CD1c-positive myeloid dendritic cell (primary cell): ENCODE results near the gene SOX10.
A peak's percentile ranks its signal among the peaks of the same experiment; 100 is the strongest.
"Not testable (repeated sequence)": the region's sequence is repeated elsewhere in the genome, so short reads cannot be mapped to it uniquely, and the experiment has no call there.

Source experiments
- DNase-seq: peaks from one replicate; pipeline ENCODE4 v3.0.0-alpha.2; 2016; ENCODE audit errors: extremely low spot score

Gene SOX10

DNA sequence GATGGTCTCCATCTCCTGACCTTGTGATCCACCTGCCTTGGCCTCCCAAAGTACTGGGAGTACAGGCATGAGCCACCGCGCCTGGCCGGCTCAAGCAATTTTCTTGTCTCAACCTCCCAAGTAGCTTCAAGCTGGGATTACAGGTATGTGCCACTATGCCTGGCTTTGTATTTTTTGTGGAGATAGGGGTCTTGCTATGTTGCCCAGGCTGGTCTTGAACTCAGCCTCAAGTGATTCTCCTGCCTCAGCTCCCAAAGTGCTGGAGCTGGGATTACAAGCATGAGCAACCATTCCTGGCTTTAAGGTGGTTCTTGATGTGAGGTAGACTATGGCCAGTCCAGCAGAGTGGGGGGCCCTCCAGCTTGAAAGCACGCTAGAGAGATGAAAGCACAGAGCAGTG is 23.3 kb downstream of the SOX10 start:
- no peak for DNase-seq

DNA sequence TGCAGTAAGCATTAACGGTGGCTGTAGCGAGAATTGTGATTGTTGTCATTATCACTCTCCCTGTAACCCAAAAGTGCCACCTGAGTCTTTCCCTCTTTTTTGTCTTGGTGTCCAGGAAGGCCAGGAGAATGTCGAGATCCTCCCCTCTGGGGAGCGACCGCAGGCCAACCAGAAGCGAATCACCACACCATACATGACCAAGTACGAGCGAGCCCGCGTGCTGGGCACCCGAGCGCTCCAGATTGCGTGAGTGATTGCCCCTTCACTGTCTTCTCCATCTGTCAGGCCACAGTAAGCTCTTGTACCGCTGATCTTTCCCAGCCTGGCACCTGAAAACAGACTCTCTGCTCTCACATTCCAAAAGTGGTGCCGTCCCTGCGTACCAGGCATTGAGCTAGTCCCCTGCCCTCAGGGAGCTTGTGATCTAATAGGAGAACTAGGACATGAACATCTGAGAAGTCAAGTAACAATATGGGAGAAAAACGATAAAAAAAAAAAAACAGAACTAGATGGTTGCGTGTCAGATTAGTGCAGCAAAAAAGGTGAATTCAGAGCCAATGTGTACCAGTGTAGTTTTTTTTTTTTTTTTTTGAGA is 25.0 kb downstream of the SOX10 start:
- no peak for DNase-seq

DNA sequence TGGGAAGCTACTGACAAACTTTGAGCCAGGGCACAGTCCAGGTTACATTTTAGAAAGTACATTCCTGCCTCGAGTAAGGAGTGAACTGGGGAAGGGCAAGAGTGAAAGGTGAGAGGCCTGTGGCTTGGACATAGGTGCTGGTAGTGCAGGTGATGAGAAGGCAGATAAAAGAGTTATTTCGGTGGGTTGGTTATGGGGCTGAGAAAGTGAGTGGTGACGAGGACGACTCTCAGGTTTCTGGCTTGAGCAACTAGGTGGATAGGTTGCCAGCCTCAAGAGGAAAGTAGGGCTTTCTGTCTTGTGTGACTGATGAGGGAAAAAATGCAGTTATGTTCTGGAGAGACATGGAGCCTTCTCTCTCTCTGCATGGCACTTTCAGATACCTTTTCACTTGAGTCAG is 27.1 kb downstream of the SOX10 start:
- DNase-seq = no peak

DNA sequence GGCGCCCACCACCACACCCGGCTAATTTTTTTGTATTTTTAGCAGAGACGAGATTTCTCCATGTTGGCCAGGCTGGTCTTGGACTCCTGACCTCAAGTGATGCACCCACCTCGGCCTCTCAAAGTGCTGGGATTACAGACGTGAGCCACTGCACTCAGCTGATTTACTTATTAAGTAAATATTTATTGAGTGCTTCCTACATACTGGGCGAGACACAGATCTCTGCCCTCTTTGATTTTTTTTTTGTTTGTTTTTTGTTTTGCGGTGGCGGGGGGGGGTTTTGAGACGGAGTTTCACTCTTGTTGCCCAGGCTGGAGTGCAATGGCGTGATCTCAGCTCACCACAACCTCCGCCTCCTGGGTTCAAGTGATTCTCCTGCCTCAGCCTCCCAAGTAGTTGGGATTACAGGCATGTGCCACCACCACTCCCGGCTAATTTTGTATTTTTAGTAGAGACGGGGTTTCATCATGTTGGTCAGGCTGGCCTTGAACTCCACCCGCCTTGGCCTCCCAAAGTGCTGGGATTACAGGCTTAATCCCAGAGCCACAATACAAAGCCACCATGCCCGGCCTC is 28.4 kb downstream of the SOX10 start:
- DNase-seq = not testable (repeated sequence)

DNA sequence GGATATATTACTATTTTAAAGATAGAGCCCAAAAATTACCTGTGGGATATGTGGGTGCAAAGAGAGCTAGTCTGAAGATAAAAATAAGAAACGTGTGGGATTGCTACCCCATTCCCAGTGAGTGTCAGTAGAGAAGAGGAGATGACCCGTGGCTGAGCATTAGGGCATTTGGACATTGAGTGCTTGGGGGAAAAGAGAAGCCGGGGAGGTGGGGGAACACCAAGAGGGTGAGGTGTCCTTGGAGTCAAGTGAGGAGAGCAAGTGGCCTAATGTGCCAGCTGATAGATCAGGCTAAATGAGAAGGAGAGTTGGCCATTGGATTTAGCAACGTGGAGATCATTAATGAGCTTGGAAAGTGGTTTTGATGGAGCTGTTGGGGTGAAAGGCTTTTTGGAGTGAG is 29.7 kb downstream of the SOX10 start:
- DNase-seq = no peak

DNA sequence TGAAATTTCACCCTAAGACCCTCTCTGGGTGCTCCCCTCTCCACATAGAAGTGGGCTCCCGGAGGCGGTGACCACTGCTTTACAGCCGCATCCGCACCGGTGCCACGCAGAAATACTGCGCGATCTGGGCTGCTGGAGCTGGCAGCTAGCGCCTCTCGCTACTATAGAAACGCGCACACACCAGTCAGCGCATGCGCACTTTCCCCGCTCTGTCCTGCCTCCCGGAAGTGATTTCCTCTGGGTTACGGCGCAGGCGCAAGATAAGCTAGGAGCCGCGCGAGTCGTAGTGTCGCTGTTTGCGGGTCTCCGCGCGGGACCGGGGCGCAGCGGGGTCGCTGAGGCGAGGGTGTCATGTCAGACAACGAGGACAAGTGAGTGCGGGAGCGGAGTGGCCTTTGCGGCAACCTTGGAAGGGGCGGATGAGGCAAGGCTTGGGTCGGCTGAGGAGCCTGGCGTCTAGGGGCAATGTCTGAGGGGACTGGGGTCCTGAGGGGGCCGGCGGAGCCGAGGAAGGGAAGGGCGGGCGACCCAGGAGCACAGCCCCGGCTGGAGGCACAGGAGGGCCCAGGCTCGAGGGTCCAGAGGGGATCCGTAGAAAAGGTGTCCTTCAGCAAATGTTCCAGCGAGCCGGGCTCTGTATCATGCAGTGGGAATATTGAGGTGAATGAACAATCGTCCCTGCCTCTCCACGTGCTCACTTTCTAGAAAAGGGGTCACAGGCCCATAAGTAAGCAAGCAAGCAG is 30.7 kb downstream of the SOX10 start, which contains the start of the genes C22orf23 and POLR2F:
Gene C22orf23, minus strand, starts transcription at position 165 of the 743 bp plus-strand sequence. CDS start 452 bp downstream, outside the sequence.
Gene POLR2F, plus strand, starts transcription at position 263 of the 743 bp plus-strand sequence. Its CDS starts 89 bp downstream, at position 352.
- peak; percentile 99 for DNase-seq

DNA sequence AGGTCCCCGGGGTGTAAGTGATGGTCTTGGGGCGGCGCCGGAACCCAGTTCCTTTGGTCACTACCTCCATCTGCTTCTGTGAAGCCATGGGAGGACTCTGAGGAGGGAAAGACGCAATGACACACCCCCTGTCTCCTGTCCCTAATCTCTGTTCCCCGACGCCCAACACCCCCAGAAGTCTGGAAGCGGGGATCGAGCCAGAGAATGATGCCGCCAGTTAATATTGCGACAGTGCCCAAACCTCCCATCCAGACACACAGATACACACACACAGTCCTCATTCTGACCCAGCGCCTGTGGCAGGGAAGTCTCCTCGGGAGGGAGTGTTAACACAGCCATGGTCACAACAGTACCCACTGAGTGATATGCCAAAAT is 31.3 kb downstream of the SOX10 start:
- no peak for DNase-seq

DNA sequence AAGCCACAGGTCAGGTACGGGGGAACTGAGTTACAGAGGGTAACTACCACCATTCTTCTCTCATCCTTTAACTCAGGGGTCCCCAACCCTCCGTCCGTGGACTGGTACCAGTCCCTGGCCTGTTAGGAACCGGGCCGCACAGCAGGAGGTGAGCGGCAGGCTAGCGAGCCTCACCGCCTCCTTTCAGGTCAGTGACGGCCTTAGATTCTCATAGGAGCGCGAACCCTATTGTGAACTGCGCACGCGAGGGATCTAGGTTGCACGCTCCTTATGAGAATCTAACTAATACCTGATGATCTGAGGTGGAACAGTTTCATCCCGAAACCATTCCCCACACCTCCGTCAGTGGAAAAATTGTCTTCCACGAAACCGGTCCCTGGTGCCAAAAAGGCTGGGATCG is 31.7 kb downstream of the SOX10 start:
- DNase-seq = not testable (repeated sequence)

DNA sequence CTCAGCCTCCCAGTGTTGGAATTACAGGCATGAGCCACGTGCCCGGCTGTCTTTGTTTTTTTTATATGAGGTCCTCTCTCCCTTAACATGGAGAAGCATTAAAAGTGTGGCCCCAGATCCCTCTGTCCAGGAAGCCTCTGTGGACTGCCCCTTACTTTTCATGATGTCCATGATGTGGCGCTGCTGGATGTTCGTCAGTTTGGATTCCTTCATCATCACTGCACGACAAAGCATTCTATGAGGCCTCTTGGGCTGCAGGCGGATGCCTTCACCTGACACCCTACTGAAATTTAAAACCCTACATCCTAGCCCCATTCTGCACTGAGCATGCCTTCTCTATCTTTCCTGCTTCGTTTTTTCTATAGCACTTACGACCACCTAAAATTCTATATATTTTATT is 33.0 kb downstream of the SOX10 start:
- DNase-seq = no peak

DNA sequence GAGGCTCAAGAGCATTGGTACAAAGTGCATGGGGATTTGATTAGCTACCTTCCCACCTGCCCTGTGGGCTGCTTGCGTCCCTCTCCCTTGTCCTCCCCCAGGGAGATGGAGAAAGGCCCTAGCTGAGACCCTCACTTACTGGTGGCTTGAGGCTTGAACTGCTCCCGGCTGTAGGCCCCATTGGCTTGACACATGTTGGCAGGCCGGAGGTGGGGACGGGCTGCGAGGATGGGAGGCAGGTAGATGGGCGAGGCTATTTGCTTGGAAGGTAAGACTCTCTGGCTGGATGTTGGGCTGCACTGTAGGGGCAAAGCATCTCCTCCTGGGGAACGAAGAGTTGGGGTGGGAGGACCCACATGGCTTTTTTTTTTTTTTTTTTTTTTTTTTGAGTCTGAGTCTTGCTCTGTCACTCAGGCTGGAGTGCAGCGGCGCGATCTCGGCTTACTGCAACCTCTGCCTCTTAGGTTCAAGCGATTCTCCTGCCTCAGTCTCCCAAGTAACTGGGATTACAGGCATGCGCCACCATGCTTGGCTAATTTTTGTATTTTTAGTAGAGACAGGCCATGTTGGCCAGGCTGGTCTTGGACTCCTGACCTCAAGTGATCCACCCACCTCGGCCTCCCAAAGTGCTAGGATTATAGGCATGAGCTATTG is 37.1 kb downstream of the SOX10 start:
- DNase-seq = not testable (repeated sequence)

DNA sequence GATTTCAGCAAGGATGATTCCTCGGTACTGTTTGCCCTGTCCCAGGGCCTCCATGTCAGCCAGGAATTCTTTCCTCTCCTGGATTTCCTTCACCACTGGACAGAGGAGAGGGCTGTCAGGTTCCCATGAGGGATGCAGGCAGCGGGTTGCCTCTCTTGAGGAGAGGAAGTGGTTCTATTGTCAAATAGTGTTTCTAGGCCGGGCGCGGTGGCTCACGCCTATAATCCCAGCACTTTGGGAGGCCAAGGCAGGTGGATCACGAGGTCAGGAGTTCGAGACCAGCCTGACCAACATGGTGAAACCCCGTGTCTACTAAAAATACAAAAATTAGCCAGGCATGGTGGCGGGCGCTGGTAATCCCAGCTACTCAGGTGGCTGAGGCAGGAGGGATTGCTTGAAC is 39.9 kb downstream of the SOX10 start:
- DNase-seq = not testable (repeated sequence)

DNA sequence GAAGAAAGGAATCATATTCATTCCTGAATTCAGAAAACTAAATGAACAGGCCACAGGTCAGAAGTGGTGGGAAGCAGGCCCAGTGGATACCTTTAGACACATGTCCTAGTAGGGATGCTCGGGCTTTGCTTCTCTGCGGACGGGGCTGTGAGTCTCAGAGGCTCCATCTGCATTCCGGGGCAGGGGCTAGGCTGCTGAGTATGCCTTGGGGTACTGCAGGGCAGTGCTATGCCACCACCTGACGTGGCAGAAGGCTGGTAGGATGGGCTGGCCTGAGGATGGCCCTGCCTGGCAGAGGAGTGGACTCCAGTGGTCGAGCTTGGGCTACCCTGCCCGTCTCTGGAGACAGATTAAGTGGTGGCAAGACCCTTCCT is 40.5 kb downstream of the SOX10 start:
- DNase-seq = no peak

DNA sequence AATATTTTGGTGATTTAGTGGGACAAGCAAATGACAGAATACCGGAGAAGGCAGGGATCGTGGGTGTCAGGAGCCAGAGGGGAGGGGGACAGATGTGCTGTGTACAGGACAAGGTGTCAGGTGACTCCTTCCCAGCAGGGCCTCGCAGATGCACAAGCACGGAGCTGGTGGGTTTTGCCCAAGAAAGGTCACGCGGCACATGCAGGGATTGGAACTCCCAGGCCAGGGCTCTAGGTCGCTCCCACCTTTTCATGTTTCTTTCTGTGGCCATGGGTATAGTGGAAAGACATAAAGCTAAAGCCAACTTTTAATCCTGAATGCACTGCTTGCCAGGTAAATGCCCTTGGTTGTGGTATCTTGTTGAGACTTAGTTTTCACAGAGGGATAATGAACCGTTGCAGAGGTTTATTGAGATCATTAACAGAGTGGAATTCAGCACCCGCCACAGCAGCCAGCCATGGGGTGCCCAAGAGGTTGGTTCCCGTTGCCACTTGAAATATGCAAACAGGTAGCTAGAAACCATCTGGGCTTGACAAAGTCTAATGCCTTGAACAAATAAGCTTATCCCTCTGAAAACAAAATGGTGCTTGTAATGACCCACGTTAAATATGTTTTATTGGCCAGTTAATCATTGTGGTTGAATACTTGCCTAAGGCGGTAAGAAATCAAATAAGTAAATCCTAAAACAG is 41.1 kb downstream of the SOX10 start:
- no peak for DNase-seq

DNA sequence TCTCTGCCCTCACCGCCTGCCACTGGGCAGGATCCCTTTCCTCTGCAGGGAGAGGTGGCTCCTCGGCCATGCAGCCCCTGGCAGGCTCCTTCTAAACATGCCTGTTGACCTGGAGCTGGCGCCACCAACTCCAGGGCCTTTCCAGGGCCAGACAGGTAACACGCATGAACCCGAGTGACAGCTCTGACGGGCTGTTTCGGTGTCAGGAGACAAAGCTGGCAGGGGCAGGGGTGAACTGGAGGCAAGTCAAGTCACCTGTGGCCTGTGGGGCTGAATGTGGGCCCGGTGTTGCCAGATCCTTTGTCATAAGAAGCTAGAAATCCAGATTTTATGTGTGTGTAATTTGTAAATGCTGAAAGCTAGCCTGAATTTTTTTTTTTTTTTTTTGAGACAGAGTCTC is 42.2 kb downstream of the SOX10 start:
- DNase-seq = no peak

DNA sequence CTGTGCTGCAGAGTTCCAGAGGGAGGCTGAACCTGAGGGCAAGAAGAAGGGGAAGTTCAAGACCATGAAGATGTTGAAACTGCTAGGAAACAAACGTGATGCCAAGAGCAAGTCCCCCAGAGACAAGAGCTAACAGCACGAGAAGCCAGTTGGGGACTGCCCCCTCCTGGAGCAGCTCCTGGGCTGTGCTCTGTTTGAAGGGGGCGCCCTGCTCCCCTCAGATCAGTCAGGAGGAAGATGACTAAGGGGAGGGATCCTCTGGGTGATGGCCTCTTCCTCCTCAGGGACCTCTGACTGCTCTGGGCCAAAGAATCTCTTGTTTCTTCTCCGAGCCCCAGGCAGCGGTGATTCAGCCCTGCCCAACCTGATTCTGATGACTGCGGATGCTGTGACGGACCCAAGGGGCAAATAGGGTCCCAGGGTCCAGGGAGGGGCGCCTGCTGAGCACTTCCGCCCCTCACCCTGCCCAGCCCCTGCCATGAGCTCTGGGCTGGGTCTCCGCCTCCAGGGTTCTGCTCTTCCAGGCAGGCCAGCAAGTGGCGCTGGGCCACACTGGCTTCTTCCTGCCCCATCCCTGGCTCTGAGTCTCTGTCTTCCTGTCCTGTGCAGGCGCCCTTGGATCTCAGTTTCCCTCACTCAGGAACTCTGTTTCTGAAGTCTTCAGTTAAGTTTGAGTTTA is 43.5 kb downstream of the SOX10 start:
- DNase-seq = no peak

DNA sequence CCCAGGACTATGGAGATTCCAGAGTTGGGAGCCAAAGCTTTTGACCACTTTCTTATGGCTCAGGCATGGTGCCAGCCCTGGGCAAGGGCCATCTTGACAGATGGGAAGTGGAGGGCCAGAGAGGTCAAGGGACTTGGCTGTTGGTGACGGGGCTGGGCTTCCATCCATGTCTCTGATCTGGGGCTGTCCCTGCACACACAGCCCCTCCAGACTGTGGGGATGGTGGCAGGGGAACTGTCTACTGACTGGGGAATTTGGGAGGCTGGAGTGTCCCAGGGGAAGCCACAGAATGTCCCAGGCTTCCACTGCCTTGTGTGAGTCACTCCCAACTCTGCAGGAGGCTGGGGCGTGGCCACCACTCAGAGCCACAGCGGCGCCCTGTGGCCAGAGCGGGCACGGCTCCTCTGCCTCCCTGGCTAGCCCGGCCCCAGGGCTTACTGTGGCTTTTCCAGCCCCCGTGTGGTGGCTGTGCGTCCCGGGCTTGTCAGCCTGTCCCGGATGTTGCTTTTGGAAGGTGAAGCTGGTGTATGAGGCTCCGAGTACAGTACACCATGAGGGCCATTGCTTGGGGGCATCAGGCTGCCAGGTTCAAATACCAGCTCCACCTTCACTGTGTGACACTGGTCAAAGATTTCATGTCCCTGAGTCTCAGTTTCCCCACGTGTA is 50.5 kb downstream of the SOX10 start:
- DNase-seq = peak; percentile 93

DNA sequence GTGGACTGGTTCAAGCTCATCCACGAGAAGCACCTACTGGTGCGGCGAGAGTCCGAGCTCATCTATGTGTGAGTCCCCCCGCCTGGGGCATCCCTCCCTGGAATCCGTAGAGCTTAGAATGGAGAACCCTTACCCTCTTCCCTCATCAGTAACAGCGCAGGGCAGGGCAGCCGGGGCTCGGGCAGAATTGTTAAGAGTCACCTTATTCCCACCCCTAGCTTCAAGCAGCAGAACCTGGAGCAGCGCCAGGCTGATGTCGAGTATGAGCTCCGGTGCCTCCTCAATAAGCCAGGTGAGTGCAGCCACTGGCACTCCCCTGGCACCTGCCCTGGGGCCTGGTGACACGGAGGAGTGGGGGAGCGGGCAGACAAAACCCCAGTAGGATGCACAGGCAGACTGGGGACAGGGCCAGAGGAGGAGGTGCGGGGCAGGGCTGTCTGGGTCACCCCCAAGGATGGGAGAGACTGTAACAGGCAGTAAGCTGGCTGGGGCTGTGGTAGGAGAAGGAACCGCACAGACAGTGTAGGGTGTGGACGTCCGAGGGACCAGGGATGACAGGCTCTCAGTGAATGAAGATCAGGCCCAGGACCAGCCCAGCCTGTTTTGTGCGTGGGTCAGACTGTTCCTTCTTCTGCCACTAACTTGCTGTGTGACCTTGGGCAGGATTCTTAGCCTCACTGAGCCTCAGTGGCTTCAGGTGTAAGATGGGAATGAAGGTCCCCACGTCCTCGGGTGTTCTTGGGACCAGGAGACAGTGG is 51.4 kb downstream of the SOX10 start:
- DNase-seq = no peak

DNA sequence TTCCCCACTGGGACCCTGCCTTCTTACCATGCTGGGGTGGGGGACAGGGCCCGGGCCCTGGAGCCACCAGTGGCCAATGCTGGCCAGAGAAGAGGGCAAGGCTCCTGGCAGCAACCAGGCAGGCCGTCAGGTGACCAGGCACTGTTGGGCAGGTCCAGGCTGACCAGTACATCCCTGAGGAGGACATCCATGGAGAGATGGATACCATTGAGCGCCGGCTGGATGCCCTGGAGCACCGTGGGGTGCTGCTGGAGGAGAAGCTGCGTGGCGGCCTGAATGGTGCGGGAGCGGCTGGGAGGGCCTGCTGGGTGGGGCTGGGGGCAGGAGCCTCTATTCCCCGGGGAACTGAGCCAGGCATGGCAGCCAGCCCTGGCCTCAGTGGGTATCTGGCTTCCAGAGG is 52.0 kb downstream of the SOX10 start:
- DNase-seq = no peak

DNA sequence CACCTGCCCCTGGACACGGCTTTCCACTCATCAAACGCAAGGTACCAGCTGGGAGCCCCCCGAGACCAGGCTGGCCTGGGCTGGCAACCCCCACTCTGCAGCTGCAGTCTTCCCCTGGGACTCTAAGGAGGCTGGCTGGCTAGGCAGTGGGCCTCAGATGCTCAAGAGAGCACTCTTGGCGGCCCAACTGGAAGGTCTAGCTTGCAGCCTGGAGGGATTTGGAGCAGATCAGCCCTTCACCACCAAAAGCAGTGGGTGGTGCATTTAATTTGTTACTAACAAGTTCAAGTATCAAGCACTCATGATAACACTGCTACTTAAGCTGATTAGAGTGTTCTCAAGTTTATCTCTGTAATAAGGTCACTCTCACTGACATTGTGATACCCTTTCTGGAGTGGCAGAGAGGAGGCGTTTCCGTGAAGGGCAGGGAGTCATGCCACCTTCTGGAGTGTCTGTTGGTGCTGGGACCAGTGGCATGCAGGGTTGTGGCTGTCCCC is 52.4 kb downstream of the SOX10 start:
- no peak for DNase-seq

DNA sequence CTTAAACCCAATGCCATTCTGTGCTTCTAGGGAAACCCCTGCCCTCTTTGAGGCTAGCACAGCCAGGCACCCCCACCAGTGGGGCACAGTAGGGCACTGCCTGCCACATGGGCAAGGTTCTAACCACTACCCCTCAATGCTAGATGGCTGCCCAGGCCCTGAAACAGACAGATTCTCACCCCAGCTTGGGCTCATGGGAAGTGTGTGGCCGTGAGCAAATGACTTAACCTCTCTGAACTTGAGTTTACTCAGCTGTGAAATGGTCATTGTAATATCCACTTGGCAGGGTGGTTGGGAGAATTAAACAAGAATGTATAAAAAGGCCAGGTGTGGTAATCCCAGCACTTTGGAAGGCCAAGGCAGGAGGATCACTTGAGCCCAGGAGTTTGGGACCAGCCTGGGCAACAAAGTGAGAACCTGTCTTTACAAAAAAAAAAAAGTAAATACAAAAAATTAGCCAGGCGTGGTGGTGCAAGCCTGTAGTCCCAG is 53.4 kb downstream of the SOX10 start:
- no peak for DNase-seq
